ENCODE measurements around the gene DTNA.
"Not testable (repeated sequence)": the region's sequence is repeated elsewhere in the genome, so short reads cannot be mapped to it uniquely, and the experiment has no call there.

DTNA gene

DNA sequence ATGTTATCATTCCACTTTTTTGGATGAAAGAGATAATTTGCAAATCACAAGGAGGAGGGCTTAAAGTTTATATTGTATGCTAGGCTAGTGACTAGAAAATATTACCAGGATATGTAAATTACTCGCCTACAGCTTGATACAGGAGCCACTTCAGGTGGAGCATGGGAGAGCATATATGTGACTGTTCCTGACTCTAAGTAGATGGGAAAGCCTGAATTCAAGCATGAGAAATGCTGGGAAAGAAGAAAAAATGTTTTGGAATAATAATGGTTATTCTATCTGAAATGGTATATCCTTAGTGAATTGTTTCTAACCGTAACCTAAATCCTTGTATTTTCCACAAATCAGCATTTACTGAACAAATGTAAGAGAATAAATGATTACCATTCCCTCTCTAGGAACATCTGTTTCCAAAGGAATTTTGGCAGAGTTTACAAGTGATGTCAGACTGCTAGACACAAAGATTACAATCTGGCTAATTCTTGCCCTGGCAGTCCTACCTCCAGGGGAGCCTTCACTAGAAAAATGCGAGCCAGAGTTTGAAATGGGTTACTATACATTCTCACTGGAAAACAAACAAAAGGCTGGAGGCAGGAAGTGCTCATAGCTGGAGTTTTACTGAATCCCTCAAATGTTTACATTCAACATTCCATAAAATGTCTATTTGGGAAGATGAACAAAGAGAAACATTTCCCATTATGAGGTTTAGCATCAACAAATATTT is 201.7 kb downstream of the DTNA start:
- ChIA-PET CTCF (interaction anchor here (1.0 kb wide), 1 partner anchor 39 kb away, joined by 3 read pairs; no protein-coding TSS in a partner anchor), POLR2A (no interaction called here)
- no peak for DNase-seq (ENCODE audit: extremely low spot score)
- no peak for TF ChIP-seq L3MBTL2 (conservative IDR thresholded peaks at IDR 0.05)
- no peak for TF ChIP-seq TARDBP (IDR thresholded peaks at IDR 0.05)
- TF ChIP-seq FOXA1 (IDR thresholded peaks at IDR 0.05): no peak
- TF ChIP-seq ELF4 (IDR thresholded peaks at IDR 0.05): no peak
- TF ChIP-seq FOXK2 (IDR thresholded peaks at IDR 0.05): no peak
- no peak for TF ChIP-seq FOXM1 (IDR thresholded peaks at IDR 0.05; ENCODE audit: borderline replicate concordance)
- TF ChIP-seq CTBP1 (IDR thresholded peaks at IDR 0.05; ENCODE audit: borderline replicate concordance): no peak
- TF ChIP-seq ZNF384 (IDR thresholded peaks at IDR 0.05): no peak
- no peak for TF ChIP-seq BHLHE40 (IDR thresholded peaks at IDR 0.05; ENCODE audit: borderline replicate concordance)
- TF ChIP-seq HDGF (IDR thresholded peaks at IDR 0.05; ENCODE audit: borderline replicate concordance): no peak
- TF ChIP-seq ARNT (IDR thresholded peaks at IDR 0.05): no peak
- TF ChIP-seq NFRKB (IDR thresholded peaks at IDR 0.05): no peak
- no peak for TF ChIP-seq SUZ12 (IDR thresholded peaks at IDR 0.05)
- TF ChIP-seq LEF1 (IDR thresholded peaks at IDR 0.05; ENCODE audit: borderline replicate concordance): no peak
- TF ChIP-seq SP1 (IDR thresholded peaks at IDR 0.05): no peak
- TF ChIP-seq, protein P1, sequence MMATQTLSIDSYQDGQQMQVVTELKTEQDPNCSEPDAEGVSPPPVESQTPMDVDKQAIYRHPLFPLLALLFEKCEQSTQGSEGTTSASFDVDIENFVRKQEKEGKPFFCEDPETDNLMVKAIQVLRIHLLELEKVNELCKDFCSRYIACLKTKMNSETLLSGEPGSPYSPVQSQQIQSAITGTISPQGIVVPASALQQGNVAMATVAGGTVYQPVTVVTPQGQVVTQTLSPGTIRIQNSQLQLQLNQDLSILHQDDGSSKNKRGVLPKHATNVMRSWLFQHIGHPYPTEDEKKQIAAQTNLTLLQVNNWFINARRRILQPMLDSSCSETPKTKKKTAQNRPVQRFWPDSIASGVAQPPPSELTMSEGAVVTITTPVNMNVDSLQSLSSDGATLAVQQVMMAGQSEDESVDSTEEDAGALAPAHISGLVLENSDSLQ (IDR thresholded peaks at IDR 0.05): no peak

GRCh38 chr18:34913837-34914661 is 204.0 kb downstream of the DTNA start:
- no peak for DNase-seq (ENCODE audit: extremely low spot score)
- CTCF ChIA-PET: no interaction called here
- TF ChIP-seq L3MBTL2 (conservative IDR thresholded peaks at IDR 0.05): no peak
- no peak for TF ChIP-seq HDGF (IDR thresholded peaks at IDR 0.05; ENCODE audit: borderline replicate concordance)
- TF ChIP-seq FOXA1 (IDR thresholded peaks at IDR 0.05): no peak
- no peak for TF ChIP-seq LEF1 (IDR thresholded peaks at IDR 0.05; ENCODE audit: borderline replicate concordance)
- TF ChIP-seq, protein P1 (IDR thresholded peaks at IDR 0.05): peak; percentile 32
- TF ChIP-seq FOXM1 (IDR thresholded peaks at IDR 0.05; ENCODE audit: borderline replicate concordance): no peak
- POLR2A ChIA-PET: no interaction called here

DNA sequence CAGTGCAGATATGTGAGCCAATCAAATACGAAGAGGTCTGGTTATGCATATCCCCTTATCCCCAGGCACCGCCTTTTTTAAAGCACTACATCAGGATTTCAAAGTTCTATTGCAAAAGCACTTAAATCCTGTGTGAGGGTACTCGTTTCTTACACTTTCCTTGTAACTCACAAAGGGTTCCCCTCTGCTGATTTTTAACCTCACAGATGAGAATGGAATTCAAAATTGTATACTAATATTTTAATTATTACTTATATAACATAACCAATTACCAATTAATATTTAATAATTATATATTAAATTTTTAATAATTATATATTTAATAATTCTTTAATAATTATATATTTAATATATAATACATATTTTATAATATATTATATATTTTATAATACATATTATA is 204.9 kb downstream of the DTNA start:
- DNase-seq (ENCODE audit: extremely low spot score): no peak

DNA sequence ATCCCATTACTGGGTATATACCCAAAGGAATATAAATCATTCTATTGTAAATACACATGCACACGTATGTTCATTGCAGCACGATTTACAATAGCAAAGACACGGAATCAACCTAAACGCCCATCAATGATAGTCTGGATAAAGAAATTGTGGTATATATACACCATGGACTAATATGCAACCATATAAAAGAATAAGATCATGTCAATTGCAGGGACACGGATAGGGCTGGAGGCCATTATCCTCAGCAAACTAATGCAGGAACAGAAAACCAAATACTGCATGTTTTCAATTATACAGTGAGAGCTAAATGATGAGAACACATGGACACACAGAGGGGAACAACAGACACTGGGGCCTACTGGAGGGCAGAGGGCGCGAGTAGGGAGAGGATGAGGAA is 206.4 kb downstream of the DTNA start:
- POLR2A ChIA-PET; DNase-seq (ENCODE audit: extremely low spot score); CTCF ChIA-PET: not testable (repeated sequence)

More for the DNA sequence above, 204.9 kb downstream of the DTNA start:
- TF ChIP-seq BHLHE40 (IDR thresholded peaks at IDR 0.05; ENCODE audit: borderline replicate concordance) (no peak), FOXM1 (IDR thresholded peaks at IDR 0.05; ENCODE audit: borderline replicate concordance) (no peak), NFRKB (IDR thresholded peaks at IDR 0.05) (no peak), LEF1 (IDR thresholded peaks at IDR 0.05; ENCODE audit: borderline replicate concordance) (no peak), SUZ12 (IDR thresholded peaks at IDR 0.05) (no peak), FOXK2 (IDR thresholded peaks at IDR 0.05) (no peak), L3MBTL2 (conservative IDR thresholded peaks at IDR 0.05) (no peak)
- ChIA-PET POLR2A (no interaction called here), CTCF (no interaction called here)

- ChIA-PET CTCF (interaction anchor here (0.6 kb wide), 1 partner anchor 52 kb away, joined by 4 read pairs; no protein-coding TSS in a partner anchor), POLR2A (no interaction called here)
- no peak for TF ChIP-seq FOXM1 (IDR thresholded peaks at IDR 0.05; ENCODE audit: borderline replicate concordance)
- DNase-seq (ENCODE audit: extremely low spot score): no peak
These were observed 208.8 kb downstream of the DTNA start for GRCh38 chr18:34918856-34919255.

GRCh38 chr18:34921226-34921625 is 211.1 kb downstream of the DTNA start:
- ChIA-PET CTCF (interaction anchor here (0.5 kb wide), 1 partner anchor 556 kb away, joined by 3 read pairs; no protein-coding TSS in a partner anchor), POLR2A (no interaction called here)
- no peak for DNase-seq (ENCODE audit: extremely low spot score)
- TF ChIP-seq LEF1 (IDR thresholded peaks at IDR 0.05; ENCODE audit: borderline replicate concordance) (no peak), ELF4 (IDR thresholded peaks at IDR 0.05) (no peak), ARNT (IDR thresholded peaks at IDR 0.05) (no peak), HDGF (IDR thresholded peaks at IDR 0.05; ENCODE audit: borderline replicate concordance) (no peak), SUZ12 (IDR thresholded peaks at IDR 0.05) (no peak), BHLHE40 (IDR thresholded peaks at IDR 0.05; ENCODE audit: borderline replicate concordance) (no peak), NFRKB (IDR thresholded peaks at IDR 0.05) (no peak), FOXK2 (IDR thresholded peaks at IDR 0.05) (no peak), FOXA1 (IDR thresholded peaks at IDR 0.05) (no peak), SP1 (IDR thresholded peaks at IDR 0.05) (no peak)

DNA sequence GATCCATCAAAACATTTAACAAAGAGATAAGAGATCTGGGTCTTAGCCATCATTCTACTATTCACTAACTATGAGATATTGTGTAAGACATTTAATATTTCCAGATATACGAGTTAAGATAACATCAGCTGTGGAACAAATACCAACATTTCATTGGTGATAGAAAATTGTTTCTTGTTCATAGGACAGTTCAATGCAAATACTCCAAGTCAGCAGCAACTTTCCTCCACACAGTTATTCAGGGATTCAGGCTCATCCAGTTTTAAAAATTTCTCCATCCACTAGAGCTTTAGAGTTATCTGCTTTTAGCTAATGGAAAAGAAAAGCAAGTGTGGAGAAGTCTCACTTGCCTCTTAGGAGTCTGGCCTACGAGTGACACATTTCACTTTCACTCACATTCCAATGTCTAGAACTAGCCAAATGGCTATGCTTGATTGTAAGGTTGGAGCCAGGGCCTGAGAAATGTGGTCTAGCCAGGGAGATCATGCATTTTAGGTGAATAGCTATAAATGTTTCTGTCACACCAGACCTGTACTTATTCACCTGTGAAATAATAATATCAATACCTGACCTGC is 211.8 kb downstream of the DTNA start:
- ChIA-PET POLR2A (no interaction called here), CTCF (interaction anchor here (0.5 to 1.0 kb wide), 2 partner anchors 137 to 322 kb away, joined by 3 to 4 read pairs; no protein-coding TSS in a partner anchor)
- TF ChIP-seq SUZ12 (IDR thresholded peaks at IDR 0.05) (no peak), FOXK2 (IDR thresholded peaks at IDR 0.05) (no peak), FOXA1 (IDR thresholded peaks at IDR 0.05) (no peak), CTBP1 (IDR thresholded peaks at IDR 0.05; ENCODE audit: borderline replicate concordance) (no peak), BHLHE40 (IDR thresholded peaks at IDR 0.05; ENCODE audit: borderline replicate concordance) (no peak), TARDBP (IDR thresholded peaks at IDR 0.05) (no peak), HDGF (IDR thresholded peaks at IDR 0.05; ENCODE audit: borderline replicate concordance) (no peak), L3MBTL2 (conservative IDR thresholded peaks at IDR 0.05) (no peak), ELF4 (IDR thresholded peaks at IDR 0.05) (no peak), SP1 (IDR thresholded peaks at IDR 0.05) (no peak), ARNT (IDR thresholded peaks at IDR 0.05) (no peak), ZNF384 (IDR thresholded peaks at IDR 0.05) (no peak), FOXM1 (IDR thresholded peaks at IDR 0.05; ENCODE audit: borderline replicate concordance) (no peak), LEF1 (IDR thresholded peaks at IDR 0.05; ENCODE audit: borderline replicate concordance) (no peak), NFRKB (IDR thresholded peaks at IDR 0.05) (no peak)
- TF ChIP-seq, protein P1 (IDR thresholded peaks at IDR 0.05): no peak
- no peak for DNase-seq (ENCODE audit: extremely low spot score)

DNA sequence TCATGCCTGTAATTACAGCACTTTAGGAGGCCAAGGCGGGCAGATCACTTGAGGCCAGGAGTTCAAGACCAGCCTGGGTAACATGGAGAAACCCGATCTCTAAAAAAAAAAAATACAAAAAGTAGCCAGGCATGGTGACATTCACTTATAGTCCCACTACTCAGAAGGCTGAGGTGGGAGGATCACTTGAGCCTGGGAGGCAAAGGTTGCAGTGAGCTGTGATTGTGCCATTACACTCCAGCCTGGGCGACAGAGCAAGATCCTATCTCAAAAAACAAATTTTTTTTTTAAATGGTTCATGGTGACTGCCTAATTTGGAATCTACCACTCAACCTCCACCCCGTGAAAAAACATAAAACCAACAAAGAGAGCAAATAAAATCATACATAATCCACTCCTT is 212.5 kb downstream of the DTNA start:
- DNase-seq (ENCODE audit: extremely low spot score); POLR2A ChIA-PET: not testable (repeated sequence)
- CTCF ChIA-PET: interaction anchor here (1.0 kb wide), 1 partner anchor 137 kb away, joined by 4 read pairs; no protein-coding TSS in a partner anchor

Data from HEK293T (cell line).